ENCODE measurements around the gene THY1. TPM values are rescaled to one million over a fixed set of nuclear protein-coding genes. Genes with fewer than 3 reads are reported as not detected.

THY1 gene
- total RNA-seq, 1 donor from 2014 or later, result 37.3 TPM

DNA sequence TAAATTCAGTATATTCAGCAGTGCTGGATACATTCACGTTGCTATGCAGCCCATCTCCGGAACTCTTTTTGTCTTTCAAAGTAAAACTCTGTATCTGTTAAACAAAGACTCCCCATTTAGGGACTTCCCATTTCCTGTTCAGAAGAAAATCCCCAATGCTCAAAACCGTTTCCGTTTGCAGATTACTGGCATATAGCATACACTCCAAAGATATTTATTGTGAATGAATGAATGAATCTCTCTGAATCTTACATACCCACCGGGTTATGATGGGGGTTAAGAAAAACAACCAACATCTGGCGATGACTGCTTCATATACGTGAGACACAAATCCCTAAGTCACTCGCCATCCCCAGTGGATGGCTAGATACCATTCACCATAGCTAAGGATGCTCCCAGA, 1.6 kb downstream of the THY1 start:
- Mint-ChIP-seq H3K4me1 (ENCODE audit: low read depth) (peaks cover 26% of the 10 kb centered on the region), H3K27me3 (ENCODE audit: low read depth) (peaks cover 7% of the 10 kb centered on the region), H3K9me3 (no peaks in the 10 kb centered on the region), H3K27ac (no peak overlapping the region), H3K36me3 (ENCODE audit: low read depth) (peaks cover 11% of the 10 kb centered on the region), H3K4me3 (ENCODE audit: low read depth) (peak overlapping the region; percentile 82)
- DNase-seq (ENCODE audit: low spot score), result no peak
- intact Hi-C loops (cut with micrococcal nuclease), result loop anchor here (10.0 kb wide), 1 partner anchor 53 kb away; no protein-coding TSS in a partner anchor

DNA sequence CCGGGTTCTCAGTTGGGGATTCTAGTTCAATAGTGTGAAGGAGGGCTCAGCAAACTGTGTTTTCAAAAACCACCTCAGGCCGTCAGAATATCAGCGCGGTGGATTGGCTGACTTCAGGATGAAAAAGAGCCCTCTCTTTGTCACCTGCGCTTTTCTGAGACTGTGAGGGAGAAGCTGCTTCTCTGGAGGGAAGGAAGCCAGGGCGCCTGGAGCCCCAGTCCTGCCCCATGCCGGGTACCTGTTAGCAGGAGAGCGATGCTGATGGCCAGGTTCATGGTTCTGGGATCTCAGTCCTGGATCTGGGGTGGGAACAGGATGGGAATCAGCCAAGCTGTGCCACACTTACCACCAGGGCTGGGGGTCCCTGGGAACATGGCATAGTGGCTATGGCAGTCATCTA, 2.3 kb downstream of the THY1 start:
- Mint-ChIP-seq H3K4me3 (ENCODE audit: low read depth) (no peak overlapping the region), H3K27ac (no peak overlapping the region), H3K4me1 (ENCODE audit: low read depth) (peaks cover 21% of the 10 kb centered on the region), H3K27me3 (ENCODE audit: low read depth) (peaks cover 7% of the 10 kb centered on the region), H3K36me3 (ENCODE audit: low read depth) (peaks cover 11% of the 10 kb centered on the region), H3K9me3 (no peaks in the 10 kb centered on the region)
- intact Hi-C loops (cut with micrococcal nuclease), result loop anchor here (10.0 kb wide), 1 partner anchor 54 kb away; no protein-coding TSS in a partner anchor
- no peak for DNase-seq (ENCODE audit: low spot score)

- Mint-ChIP-seq H3K4me1 (ENCODE audit: low read depth) (peaks cover 19% of the 10 kb centered on the region), H3K36me3 (ENCODE audit: low read depth) (peaks cover 11% of the 10 kb centered on the region), H3K4me3 (ENCODE audit: low read depth) (no peak overlapping the region), H3K9me3 (no peaks in the 10 kb centered on the region), H3K27ac (no peak overlapping the region), H3K27me3 (ENCODE audit: low read depth) (peaks cover 7% of the 10 kb centered on the region)
- DNase-seq (ENCODE audit: low spot score), result no peak
- intact Hi-C loops (cut with micrococcal nuclease), result loop anchor here (10.0 kb wide), 1 partner anchor 55 kb away; no protein-coding TSS in a partner anchor
Measured at GRCh38 chr11:119419834-119420492, 3.0 kb downstream of the THY1 start.

DNA sequence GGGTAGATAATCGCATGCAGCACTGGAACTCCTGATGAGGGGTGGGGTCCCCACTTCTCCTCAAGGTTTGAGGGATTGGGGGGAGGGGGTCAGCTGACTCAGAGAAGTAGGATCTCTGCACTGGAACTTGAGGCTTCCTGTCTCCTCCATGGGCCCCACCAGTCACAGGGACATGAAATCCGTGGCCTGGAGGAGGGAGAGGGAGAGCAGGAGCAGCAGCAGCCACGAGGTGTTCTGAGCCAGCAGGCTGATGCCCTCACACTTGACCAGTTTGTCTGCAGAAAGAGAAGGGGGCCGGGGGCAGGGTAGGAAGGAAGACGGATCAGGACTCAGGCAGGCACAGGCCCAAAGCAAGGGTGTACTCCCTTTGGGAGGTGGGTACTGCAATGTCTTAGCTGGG, 3.7 kb downstream of the THY1 start:
- Mint-ChIP-seq H3K4me1 (ENCODE audit: low read depth) (peaks cover 17% of the 10 kb centered on the region), H3K9me3 (peaks cover 3% of the 10 kb centered on the region), H3K4me3 (ENCODE audit: low read depth) (no peak overlapping the region), H3K27me3 (ENCODE audit: low read depth) (peaks cover 7% of the 10 kb centered on the region), H3K27ac (no peak overlapping the region), H3K36me3 (ENCODE audit: low read depth) (peaks cover 11% of the 10 kb centered on the region)
- DNase-seq (ENCODE audit: low spot score), result no peak
- intact Hi-C loops (cut with micrococcal nuclease), result no loop called here

GRCh38 chr11:119418759-119419158, 4.2 kb downstream of the THY1 start:
- intact Hi-C loops (cut with micrococcal nuclease), result no loop called here
- Mint-ChIP-seq H3K9me3 (peaks cover 3% of the 10 kb centered on the region), H3K27me3 (ENCODE audit: low read depth) (peaks cover 7% of the 10 kb centered on the region), H3K36me3 (ENCODE audit: low read depth) (peaks cover 11% of the 10 kb centered on the region), H3K27ac (no peak overlapping the region), H3K4me3 (ENCODE audit: low read depth) (no peak overlapping the region), H3K4me1 (ENCODE audit: low read depth) (peaks cover 16% of the 10 kb centered on the region)
- DNase-seq (ENCODE audit: low spot score), result no peak

DNA sequence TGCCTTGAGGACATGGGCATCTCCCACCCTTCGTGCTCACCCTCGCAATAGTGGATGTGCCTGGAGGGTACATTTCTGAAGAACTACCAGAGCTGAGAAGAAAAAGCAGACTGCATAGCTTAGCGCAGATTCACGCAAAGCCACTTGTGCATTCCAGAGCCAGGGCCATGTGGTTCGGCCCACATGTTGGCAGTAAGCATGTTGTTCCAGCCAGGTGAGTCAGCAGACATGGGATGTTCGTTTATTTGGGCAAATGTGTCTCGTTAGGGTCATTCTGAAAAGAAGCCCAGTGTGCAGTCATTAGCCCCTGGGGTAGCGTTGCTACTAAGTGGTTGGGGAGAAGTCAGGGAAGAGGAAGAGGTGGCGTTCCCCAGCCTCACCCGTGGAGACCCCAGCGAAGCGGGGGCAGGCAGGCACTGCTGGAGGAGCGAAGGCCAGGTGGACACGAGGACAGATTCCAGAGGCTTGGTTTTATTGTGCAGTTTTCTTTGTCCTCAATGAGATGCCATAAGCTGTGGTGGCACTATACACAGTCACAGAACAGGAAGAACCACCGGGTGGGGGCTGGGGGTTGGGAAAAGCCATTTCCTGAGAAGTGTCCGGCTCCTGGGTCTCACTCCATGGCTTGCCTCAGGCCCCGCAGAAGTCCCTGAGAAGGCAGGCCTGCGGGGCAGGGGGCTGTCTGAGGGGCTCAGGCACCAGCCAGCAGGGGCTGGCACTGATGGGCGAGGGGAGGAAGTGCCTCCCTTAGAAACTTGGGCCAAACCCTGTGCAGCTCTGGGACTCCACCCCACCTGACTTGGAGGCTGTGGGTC, 5.0 kb downstream of the THY1 start:
- intact Hi-C loops (cut with micrococcal nuclease), result no loop called here
- DNase-seq (ENCODE audit: low spot score), result no peak
- Mint-ChIP-seq H3K27ac (no peak overlapping the region), H3K36me3 (ENCODE audit: low read depth) (peaks cover 11% of the 10 kb centered on the region), H3K9me3 (peaks cover 3% of the 10 kb centered on the region), H3K4me1 (ENCODE audit: low read depth) (peaks cover 14% of the 10 kb centered on the region), H3K4me3 (ENCODE audit: low read depth) (no peak overlapping the region), H3K27me3 (ENCODE audit: low read depth) (peaks cover 7% of the 10 kb centered on the region)

- Mint-ChIP-seq H3K27me3 (ENCODE audit: low read depth) (peaks cover 3% of the 10 kb centered on the region), H3K9me3 (peaks cover 3% of the 10 kb centered on the region), H3K27ac (no peak overlapping the region), H3K4me3 (ENCODE audit: low read depth) (no peak overlapping the region), H3K4me1 (ENCODE audit: low read depth) (peaks cover 8% of the 10 kb centered on the region), H3K36me3 (ENCODE audit: low read depth) (peaks cover 11% of the 10 kb centered on the region)
- no peak for DNase-seq (ENCODE audit: low spot score)
- intact Hi-C loops (cut with micrococcal nuclease), result no loop called here
Measured at GRCh38 chr11:119416606-119417580, 6.1 kb downstream of the THY1 start.

GRCh38 chr11:119415966-119416365, 7.0 kb downstream of the THY1 start:
- Mint-ChIP-seq H3K4me3 (ENCODE audit: low read depth) (no peak overlapping the region), H3K9me3 (peaks cover 3% of the 10 kb centered on the region), H3K27ac (no peak overlapping the region), H3K4me1 (ENCODE audit: low read depth) (peaks cover 2% of the 10 kb centered on the region), H3K27me3 (ENCODE audit: low read depth) (no peaks in the 10 kb centered on the region), H3K36me3 (ENCODE audit: low read depth) (peaks cover 11% of the 10 kb centered on the region)
- intact Hi-C loops (cut with micrococcal nuclease), result no loop called here
- no peak for DNase-seq (ENCODE audit: low spot score)

- no peak overlapping the region for H3K4me3 Mint-ChIP-seq (ENCODE audit: low read depth)
- peaks cover 11% of the 10 kb centered on the region for H3K36me3 Mint-ChIP-seq (ENCODE audit: low read depth)
- intact Hi-C loops (cut with micrococcal nuclease), result no loop called here
- H3K9me3 Mint-ChIP-seq, result peaks cover 3% of the 10 kb centered on the region
- peaks cover 2% of the 10 kb centered on the region for H3K4me1 Mint-ChIP-seq (ENCODE audit: low read depth)
- H3K27ac Mint-ChIP-seq, result no peak overlapping the region
- DNase-seq (ENCODE audit: low spot score), result no peak
- no peaks in the 10 kb centered on the region for H3K27me3 Mint-ChIP-seq (ENCODE audit: low read depth)
Measured at GRCh38 chr11:119415517-119415916, 7.5 kb downstream of the THY1 start.

- peaks cover 4% of the 10 kb centered on the region for H3K36me3 Mint-ChIP-seq (ENCODE audit: low read depth)
- peaks cover 3% of the 10 kb centered on the region for H3K9me3 Mint-ChIP-seq
- peaks cover 2% of the 10 kb centered on the region for H3K4me1 Mint-ChIP-seq (ENCODE audit: low read depth)
- no peak overlapping the region for H3K27ac Mint-ChIP-seq
- intact Hi-C loops (cut with micrococcal nuclease), result no loop called here
- DNase-seq (ENCODE audit: low spot score), result no peak
- no peaks in the 10 kb centered on the region for H3K27me3 Mint-ChIP-seq (ENCODE audit: low read depth)
- no peak overlapping the region for H3K4me3 Mint-ChIP-seq (ENCODE audit: low read depth)
Measured at GRCh38 chr11:119414734-119415133, 8.2 kb downstream of the THY1 start.

- intact Hi-C loops (cut with micrococcal nuclease), result no loop called here
- peaks cover 4% of the 10 kb centered on the region for H3K36me3 Mint-ChIP-seq (ENCODE audit: low read depth)
- peaks cover 3% of the 10 kb centered on the region for H3K9me3 Mint-ChIP-seq
- H3K4me1 Mint-ChIP-seq (ENCODE audit: low read depth), result peaks cover 2% of the 10 kb centered on the region
- no peak overlapping the region for H3K4me3 Mint-ChIP-seq (ENCODE audit: low read depth)
- no peaks in the 10 kb centered on the region for H3K27me3 Mint-ChIP-seq (ENCODE audit: low read depth)
- H3K27ac Mint-ChIP-seq, result no peak overlapping the region
- DNase-seq (ENCODE audit: low spot score), result no peak
Measured at GRCh38 chr11:119414321-119414720, 8.7 kb downstream of the THY1 start.

DNA sequence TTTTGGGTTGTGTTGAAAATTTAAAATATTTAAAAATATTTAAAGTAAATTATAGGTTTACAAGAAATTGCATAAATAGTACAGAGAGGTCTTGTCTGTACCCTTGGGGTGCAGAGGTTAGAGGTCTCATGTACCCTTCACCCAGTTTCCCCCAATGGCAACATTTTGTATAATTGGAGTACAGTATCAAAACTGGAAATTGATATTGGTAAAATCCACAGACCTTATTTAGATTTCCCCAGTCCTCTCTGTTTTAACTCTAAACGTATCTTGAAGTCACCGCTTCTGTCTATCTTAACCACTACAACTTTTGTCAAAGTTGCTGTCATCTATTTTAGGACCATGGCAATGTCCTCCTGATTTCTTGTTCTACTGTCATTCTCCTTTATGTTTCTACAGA, 10.9 kb downstream of the THY1 start:
- Mint-ChIP-seq H3K27me3 (ENCODE audit: low read depth) (no peaks in the 10 kb centered on the region), H3K27ac (no peak overlapping the region), H3K9me3 (peaks cover 3% of the 10 kb centered on the region), H3K4me3 (ENCODE audit: low read depth) (no peak overlapping the region), H3K36me3 (ENCODE audit: low read depth) (no peaks in the 10 kb centered on the region), H3K4me1 (ENCODE audit: low read depth) (no peaks in the 10 kb centered on the region)
- intact Hi-C loops (cut with micrococcal nuclease), result no loop called here
- no peak for DNase-seq (ENCODE audit: low spot score)
